Smooth muscle cell (in vitro differentiated cells): ENCODE results near the gene PITPNC1. TPM values are rescaled to one million over a fixed set of nuclear protein-coding genes. Genes with fewer than 3 reads are reported as not detected.

Experiments used
- DNase-seq: peaks from one replicate; lab custom pipeline; 2025; ENCODE audit not compliant: unreplicated experiment; lab: John Stamatoyannopoulos, UW
- H2AFZ ChIP-seq: fragments of 200-600 bp; sonication (generic); 2 replicates; pipeline ENCODE4 v1.6.0; 2016; ENCODE audit warnings: antibody characterized with exemption, low read depth, mild to moderate bottlenecking
- H3F3A ChIP-seq: fragments of 200-600 bp; sonication (generic); 2 replicates; pipeline ENCODE4 v1.6.0; 2017; ENCODE audit warnings: antibody characterized with exemption, low read depth
- H3K27ac ChIP-seq: fragments of 200-600 bp; sonication (generic); 2 replicates; pipeline ENCODE4 v1.5.1; 2016; ENCODE audit warnings: low read depth, mild to moderate bottlenecking
- H3K27me3 ChIP-seq: fragments of 200-600 bp; sonication (generic); 2 replicates; pipeline ENCODE4 v1.6.1; 2016; ENCODE audit warnings: low read depth, mild to moderate bottlenecking
- H3K36me3 ChIP-seq: fragments of 200-600 bp; sonication (generic); 2 replicates; pipeline ENCODE4 v1.5.1; 2016; ENCODE audit warnings: low read depth
- H3K4me1 ChIP-seq: fragments of 200-600 bp; sonication (generic); 2 replicates; pipeline ENCODE4 v1.5.1; 2016; ENCODE audit warnings: low read depth
- H3K4me2 ChIP-seq: fragments of 200-600 bp; sonication (generic); 2 replicates; pipeline ENCODE4 v1.6.0; 2016; ENCODE audit warnings: mild to moderate bottlenecking
- H3K4me3 ChIP-seq: fragments of 200-600 bp; sonication (generic); 2 replicates; pipeline ENCODE4 v1.5.1; 2016; ENCODE audit warnings: mild to moderate bottlenecking
- H3K79me2 ChIP-seq: fragments of 200-600 bp; sonication (generic); 2 replicates; pipeline ENCODE4 v1.6.0; 2016; ENCODE audit warnings: low read depth, mild to moderate bottlenecking
- H3K9ac ChIP-seq: fragments of 200-600 bp; sonication (generic); 2 replicates; pipeline ENCODE4 v1.6.0; 2016; ENCODE audit warnings: low read depth
- H3K9me3 ChIP-seq: fragments of 200-600 bp; sonication (generic); replicated peaks from 2 replicates; pipeline ENCODE4 v1.5.1; 2016; ENCODE audit warnings: low read depth
- H4K20me1 ChIP-seq: fragments of 200-600 bp; sonication (generic); 2 replicates; pipeline ENCODE4 v1.6.0; 2016; ENCODE audit warnings: low read depth
- CTCF ChIP-seq: fragments of 200-600 bp; sonication (generic); IDR thresholded peaks from 2 replicates; pipeline ENCODE4 v1.5.1; 2017; ENCODE audit warnings: borderline replicate concordance, mild to moderate bottlenecking, antibody characterized with exemption; ENCODE audit not compliant: insufficient read depth, poor library complexity, severe bottlenecking
- WGBS: methylation state at CpG from one replicate; pipeline ENCODE4 v1.1.7; 2016; ENCODE audit warnings: low lambda C conversion rate; 5-methylcytosine and 5-hydroxymethylcytosine counted together
- polyA plus RNA-seq: library from polyadenylated mRNA; unstranded; fragments of >200 nt; fragmentation: Nextera tagmentation; extraction: Ambion mirVana; gene quantifications from 2 replicates; pipeline ENCODE4 v1.2.1, GENCODE V29; 2016
- total RNA-seq: library from RNA; depleted of rRNA; stranded (reverse); fragments of >200 nt; gene quantifications from 2 replicates; pipeline ENCODE4 v1.2.3, GENCODE V29; 2014

The PITPNC1 gene
- total and polyA plus RNA-seq, 2 experiments from 2014 or later = 9.6 to 12.5 TPM

- Histone ChIP-seq H3K9ac (no peak overlapping the region), H3K27ac (no peak overlapping the region), H3K27me3 (no peaks in the 10 kb centered on the region), H3F3A (no peaks in the 10 kb centered on the region), H3K4me1 (no peaks in the 10 kb centered on the region), H3K79me2 (peaks cover 11% of the 10 kb centered on the region), H3K4me2 (no peak overlapping the region), H2AFZ (no peak overlapping the region), H3K4me3 (no peak overlapping the region), H3K9me3 (no peaks in the 10 kb centered on the region), H3K36me3 (no peaks in the 10 kb centered on the region), H4K20me1 (no peaks in the 10 kb centered on the region)
- WGBS = 97% methylated on average over 3 of the region's 3 CpGs
- TF ChIP-seq CTCF = no peak
- no peak for DNase-seq
Observed at GRCh38 chr17:67456889-67457288, 79.8 kb downstream of the PITPNC1 start.

GRCh38 chr17:67458203-67458602 lies 81.1 kb downstream of the PITPNC1 start:
- WGBS = 95% methylated on average over 2 of the region's 2 CpGs
- Histone ChIP-seq H3K4me1 (no peaks in the 10 kb centered on the region), H3K9me3 (no peaks in the 10 kb centered on the region), H2AFZ (no peak overlapping the region), H4K20me1 (no peaks in the 10 kb centered on the region), H3K36me3 (no peaks in the 10 kb centered on the region), H3K4me2 (no peak overlapping the region), H3K27me3 (no peaks in the 10 kb centered on the region), H3K9ac (no peak overlapping the region), H3K4me3 (no peak overlapping the region), H3K79me2 (peaks cover 7% of the 10 kb centered on the region), H3F3A (no peaks in the 10 kb centered on the region), H3K27ac (no peak overlapping the region)
- no peak for DNase-seq
- TF ChIP-seq CTCF = no peak

- no peaks in the 10 kb centered on the region for H3K27me3 ChIP-seq
- no peak for TF ChIP-seq CTCF
- H4K20me1 ChIP-seq = no peaks in the 10 kb centered on the region
- H3K9ac ChIP-seq = no peak overlapping the region
- H3K36me3 ChIP-seq = no peaks in the 10 kb centered on the region
- no peaks in the 10 kb centered on the region for H3K4me1 ChIP-seq
- H3F3A ChIP-seq = no peaks in the 10 kb centered on the region
- no peak for DNase-seq
- peaks cover 2% of the 10 kb centered on the region for H3K79me2 ChIP-seq
- H3K4me2 ChIP-seq = no peak overlapping the region
- H2AFZ ChIP-seq = no peak overlapping the region
- no peak overlapping the region for H3K27ac ChIP-seq
- no peaks in the 10 kb centered on the region for H3K9me3 ChIP-seq
- 92% methylated on average over 7 of the region's 7 CpGs for WGBS
- no peak overlapping the region for H3K4me3 ChIP-seq
Observed at GRCh38 chr17:67459985-67460384, 82.9 kb downstream of the PITPNC1 start.

GRCh38 chr17:67461228-67461780 lies 84.2 kb downstream of the PITPNC1 start:
- Histone ChIP-seq H4K20me1 (no peaks in the 10 kb centered on the region), H3K36me3 (no peaks in the 10 kb centered on the region), H3K27me3 (no peaks in the 10 kb centered on the region), H3K79me2 (peaks cover 2% of the 10 kb centered on the region), H3F3A (no peaks in the 10 kb centered on the region), H2AFZ (no peak overlapping the region), H3K9ac (no peak overlapping the region), H3K4me2 (no peak overlapping the region), H3K4me1 (no peaks in the 10 kb centered on the region), H3K27ac (no peak overlapping the region), H3K4me3 (no peak overlapping the region), H3K9me3 (no peaks in the 10 kb centered on the region)
- 90% methylated on average over 6 of the region's 6 CpGs for WGBS
- TF ChIP-seq CTCF = no peak
- no peak for DNase-seq
